Mesothelial cell of epicardium (in vitro differentiated cells): Measurements from ENCODE around the gene NXN. TPM values are rescaled to one million over a fixed set of nuclear protein-coding genes. Genes with fewer than 3 reads are reported as not detected.

Experiments
- DNase-seq, 2 experiments: peaks; one replicate each; pipeline ENCODE4 v3.0.0; 2021; ENCODE audit warnings: low spot score in 2 of 2; ENCODE audit not compliant: unreplicated experiment in 2 of 2
- H3K27ac Mint-ChIP-seq: 2 replicates; pipeline ENCODE4 v1.8.0; 2021; ENCODE audit warnings: mixed read lengths
- H3K27me3 Mint-ChIP-seq: 2 replicates; pipeline ENCODE4 v1.8.0; 2021; ENCODE audit warnings: low read depth, mixed read lengths
- H3K36me3 Mint-ChIP-seq: 2 replicates; pipeline ENCODE4 v1.8.0; 2021; ENCODE audit warnings: mixed read lengths
- H3K4me1 Mint-ChIP-seq: 2 replicates; pipeline ENCODE4 v1.8.0; 2021; ENCODE audit warnings: mixed read lengths
- H3K4me3 Mint-ChIP-seq: 2 replicates; pipeline ENCODE4 v1.8.0; 2021; ENCODE audit warnings: mild to moderate bottlenecking, moderate library complexity, mixed read lengths
- H3K9me3 Mint-ChIP-seq: 2 replicates; pipeline ENCODE4 v1.8.0; 2021; ENCODE audit warnings: mixed read lengths
- CTCF ChIP-seq: fragments of 200-600 bp; sonication (generic); IDR thresholded peaks from one replicate; pipeline ENCODE4 v1.5.0; 2021; ENCODE audit warnings: antibody characterized with exemption; ENCODE audit not compliant: unreplicated experiment
- total RNA-seq: library from RNA; stranded (reverse); gene quantifications from 3 replicates; pipeline ENCODE4 v1.2.1, GENCODE V29; 2021

Gene NXN
- total RNA-seq, 1 donor from 2014 or later = 107 TPM

- no peaks in the 10 kb centered on the region for H3K36me3 Mint-ChIP-seq
- no peak overlapping the region for H3K4me3 Mint-ChIP-seq
- H3K27ac Mint-ChIP-seq = peak overlapping the region; percentile 88
- peaks cover 40% of the 10 kb centered on the region for H3K4me1 Mint-ChIP-seq
- H3K27me3 Mint-ChIP-seq = no peaks in the 10 kb centered on the region
- H3K9me3 Mint-ChIP-seq = no peaks in the 10 kb centered on the region
- no peak for DNase-seq
- no peak for TF ChIP-seq CTCF
Observed at GRCh38 chr17:851924-852323, 127.7 kb downstream of the NXN start.

GRCh38 chr17:850851-851763 lies 128.5 kb downstream of the NXN start:
- no peak for DNase-seq
- Mint-ChIP-seq H3K4me3 (no peak overlapping the region), H3K27ac (peak overlapping the region; percentile 88), H3K27me3 (no peaks in the 10 kb centered on the region), H3K4me1 (peaks cover 46% of the 10 kb centered on the region), H3K36me3 (no peaks in the 10 kb centered on the region), H3K9me3 (no peaks in the 10 kb centered on the region)
- no peak for TF ChIP-seq CTCF

GRCh38 chr17:850086-850850 lies 129.3 kb downstream of the NXN start:
- Mint-ChIP-seq H3K27ac (peak overlapping the region; percentile 88), H3K4me1 (peaks cover 42% of the 10 kb centered on the region), H3K9me3 (no peaks in the 10 kb centered on the region)

GRCh38 chr17:848402-848801 lies 131.2 kb downstream of the NXN start:
- no peak for TF ChIP-seq CTCF
- Mint-ChIP-seq H3K27me3 (no peaks in the 10 kb centered on the region), H3K36me3 (no peaks in the 10 kb centered on the region), H3K27ac (no peak overlapping the region), H3K9me3 (no peaks in the 10 kb centered on the region), H3K4me3 (no peak overlapping the region), H3K4me1 (peaks cover 44% of the 10 kb centered on the region)
- DNase-seq = no peak

More at GRCh38 chr17:850086-850850, 129.3 kb downstream of the NXN start:
- H3K27me3 Mint-ChIP-seq = no peaks in the 10 kb centered on the region
- DNase-seq = no peak
- TF ChIP-seq CTCF = no peak
- H3K36me3 Mint-ChIP-seq = no peaks in the 10 kb centered on the region
- H3K4me3 Mint-ChIP-seq = no peak overlapping the region

- Mint-ChIP-seq H3K9me3 (no peaks in the 10 kb centered on the region), H3K4me3 (no peak overlapping the region), H3K36me3 (peaks cover 5% of the 10 kb centered on the region), H3K27ac (peak overlapping the region; percentile 88), H3K27me3 (no peaks in the 10 kb centered on the region), H3K4me1 (peaks cover 46% of the 10 kb centered on the region)
- DNase-seq = no peak
- TF ChIP-seq CTCF = no peak
Observed at GRCh38 chr17:846901-847843, 132.4 kb downstream of the NXN start.
